ENCODE data around the gene CREB3L2.
"Not testable (repeated sequence)": the region's sequence is repeated elsewhere in the genome, so short reads cannot be mapped to it uniquely, and the experiment has no call there.

Gene CREB3L2

GRCh38 chr7:138024765-138025164 is 22.9 kb upstream of the CREB3L2 start:
- peaks cover 5% of the 10 kb centered on the region for H3K4me1 Mint-ChIP-seq (ENCODE audit: low read depth)
- DNase-seq, result no peak
- no peaks in the 10 kb centered on the region for H3K36me3 Mint-ChIP-seq (ENCODE audit: low read depth)
- H3K4me3 Mint-ChIP-seq, result no peak overlapping the region
- peaks cover 8% of the 10 kb centered on the region for H3K27me3 Mint-ChIP-seq
- peaks cover 5% of the 10 kb centered on the region for H3K9me3 Mint-ChIP-seq
- no peak overlapping the region for H3K27ac Mint-ChIP-seq

DNA sequence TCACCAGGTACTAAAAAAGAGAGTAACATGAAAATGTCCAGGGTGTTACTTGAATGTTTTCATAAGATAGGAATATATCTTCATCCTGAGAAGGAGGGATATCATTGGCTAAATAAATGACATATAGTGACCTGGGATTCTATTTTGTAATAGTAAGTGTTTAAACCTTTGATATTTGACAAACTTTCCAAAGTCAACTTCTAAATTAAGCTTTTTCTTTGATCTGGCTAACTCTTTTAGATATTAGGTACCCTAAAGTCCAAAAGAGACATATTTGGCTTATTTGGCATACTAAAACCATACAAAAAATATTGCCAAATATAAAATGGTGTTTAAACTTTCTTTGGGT is 22.4 kb upstream of the CREB3L2 start:
- Mint-ChIP-seq H3K27ac (no peak overlapping the region), H3K27me3 (peaks cover 8% of the 10 kb centered on the region), H3K9me3 (peaks cover 5% of the 10 kb centered on the region), H3K4me1 (ENCODE audit: low read depth) (peaks cover 5% of the 10 kb centered on the region), H3K4me3 (no peak overlapping the region), H3K36me3 (ENCODE audit: low read depth) (no peaks in the 10 kb centered on the region)
- DNase-seq, result no peak

DNA sequence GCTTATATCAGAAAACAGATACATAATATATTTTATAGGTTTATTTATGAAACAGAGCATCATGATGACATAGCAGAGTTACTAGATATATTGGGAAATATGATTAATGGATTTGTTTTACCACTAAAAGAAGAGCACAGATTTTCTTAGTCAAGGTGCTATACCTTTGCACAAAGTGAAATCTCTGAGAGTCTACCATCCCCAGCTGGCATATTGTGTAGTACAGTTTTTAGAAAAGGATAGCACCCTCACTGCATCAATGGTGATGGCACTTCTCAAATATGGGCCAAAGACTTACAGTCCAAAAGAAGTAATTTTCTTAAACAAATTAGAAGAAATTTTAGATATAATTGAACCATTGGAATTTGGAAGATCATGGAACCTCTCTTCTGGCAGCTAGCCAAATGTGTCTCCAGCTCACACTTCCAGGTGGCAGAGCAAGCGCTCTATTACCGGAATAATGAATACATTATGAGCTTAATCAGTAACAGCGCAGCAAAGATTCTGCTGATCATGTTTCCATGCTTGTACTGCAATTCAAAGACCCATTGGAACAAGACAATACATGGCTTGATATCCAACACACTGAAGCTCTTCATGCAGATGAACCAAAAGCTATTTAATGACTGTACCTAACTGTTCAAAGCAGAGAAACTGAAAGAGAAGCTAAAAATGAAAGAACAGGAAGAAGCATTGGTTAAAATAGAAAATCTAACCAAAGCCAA is 21.9 kb upstream of the CREB3L2 start:
- H3K4me3 Mint-ChIP-seq, result no peak overlapping the region
- DNase-seq, result no peak
- no peaks in the 10 kb centered on the region for H3K36me3 Mint-ChIP-seq (ENCODE audit: low read depth)
- no peak overlapping the region for H3K27ac Mint-ChIP-seq
- peaks cover 5% of the 10 kb centered on the region for H3K4me1 Mint-ChIP-seq (ENCODE audit: low read depth)
- peaks cover 7% of the 10 kb centered on the region for H3K27me3 Mint-ChIP-seq
- H3K9me3 Mint-ChIP-seq, result peaks cover 5% of the 10 kb centered on the region

- Mint-ChIP-seq H3K36me3 (ENCODE audit: low read depth) (no peaks in the 10 kb centered on the region), H3K9me3 (peaks cover 5% of the 10 kb centered on the region), H3K27me3 (peaks cover 2% of the 10 kb centered on the region), H3K4me3 (no peak overlapping the region), H3K27ac (no peak overlapping the region), H3K4me1 (ENCODE audit: low read depth) (peaks cover 5% of the 10 kb centered on the region)
- DNase-seq, result no peak
Measured at GRCh38 chr7:138021889-138022288, 20.0 kb upstream of the CREB3L2 start.

- Mint-ChIP-seq H3K27me3 (peaks cover 2% of the 10 kb centered on the region), H3K36me3 (ENCODE audit: low read depth) (no peaks in the 10 kb centered on the region), H3K27ac (no peak overlapping the region), H3K9me3 (no peaks in the 10 kb centered on the region), H3K4me3 (no peak overlapping the region), H3K4me1 (ENCODE audit: low read depth) (no peaks in the 10 kb centered on the region)
- no peak for DNase-seq
Measured at GRCh38 chr7:138017992-138018391, 16.1 kb upstream of the CREB3L2 start.

DNA sequence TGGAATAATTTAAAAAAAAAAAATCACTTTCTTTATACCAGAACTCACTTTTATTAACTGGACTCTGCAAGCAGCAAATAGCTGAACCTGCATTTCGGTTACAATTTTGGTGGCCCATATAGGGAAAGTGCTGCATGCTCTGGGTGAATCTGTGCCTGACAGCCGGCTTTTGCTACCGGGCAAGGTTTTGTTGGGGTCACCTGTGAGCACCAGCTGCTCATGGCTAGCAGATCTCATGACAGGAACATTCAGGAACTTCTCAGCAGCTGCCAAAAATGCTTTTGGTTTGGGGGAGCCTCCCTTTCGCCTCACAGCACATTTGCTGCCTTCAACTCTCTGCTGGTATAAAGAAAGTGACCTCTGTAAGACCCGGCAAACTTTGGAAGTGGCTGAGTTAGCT is 13.2 kb upstream of the CREB3L2 start:
- H3K4me3 Mint-ChIP-seq, result no peak overlapping the region
- H3K9me3 Mint-ChIP-seq, result no peaks in the 10 kb centered on the region
- H3K4me1 Mint-ChIP-seq (ENCODE audit: low read depth), result no peaks in the 10 kb centered on the region
- DNase-seq, result no peak
- no peak overlapping the region for H3K27ac Mint-ChIP-seq
- peaks cover 1% of the 10 kb centered on the region for H3K27me3 Mint-ChIP-seq
- no peaks in the 10 kb centered on the region for H3K36me3 Mint-ChIP-seq (ENCODE audit: low read depth)

GRCh38 chr7:138014686-138015085 is 12.8 kb upstream of the CREB3L2 start:
- Mint-ChIP-seq H3K4me3 (no peak overlapping the region), H3K27ac (no peak overlapping the region), H3K9me3 (no peaks in the 10 kb centered on the region), H3K4me1 (ENCODE audit: low read depth) (no peaks in the 10 kb centered on the region), H3K27me3 (peaks cover under 1% of the 10 kb centered on the region), H3K36me3 (ENCODE audit: low read depth) (no peaks in the 10 kb centered on the region)
- no peak for DNase-seq

- H3K4me3 Mint-ChIP-seq; DNase-seq; H3K4me1 Mint-ChIP-seq (ENCODE audit: low read depth); H3K9me3 Mint-ChIP-seq; H3K27me3 Mint-ChIP-seq; H3K27ac Mint-ChIP-seq; H3K36me3 Mint-ChIP-seq (ENCODE audit: low read depth): not testable (repeated sequence)
Measured at GRCh38 chr7:138014201-138014600, 12.3 kb upstream of the CREB3L2 start.

- no peak for DNase-seq
- Mint-ChIP-seq H3K4me3 (no peak overlapping the region), H3K27ac (no peak overlapping the region), H3K36me3 (ENCODE audit: low read depth) (no peaks in the 10 kb centered on the region), H3K4me1 (ENCODE audit: low read depth) (peaks cover 6% of the 10 kb centered on the region), H3K27me3 (peaks cover 6% of the 10 kb centered on the region), H3K9me3 (no peaks in the 10 kb centered on the region)
Measured at GRCh38 chr7:138009350-138009653, 7.4 kb upstream of the CREB3L2 start.

GRCh38 chr7:138008588-138009349 is 6.9 kb upstream of the CREB3L2 start:
- Mint-ChIP-seq H3K27me3 (peaks cover 6% of the 10 kb centered on the region), H3K27ac (no peak overlapping the region), H3K4me3 (no peak overlapping the region), H3K4me1 (ENCODE audit: low read depth) (peaks cover 6% of the 10 kb centered on the region), H3K36me3 (ENCODE audit: low read depth) (no peaks in the 10 kb centered on the region), H3K9me3 (no peaks in the 10 kb centered on the region)
- peak; percentile 43 for DNase-seq

DNA sequence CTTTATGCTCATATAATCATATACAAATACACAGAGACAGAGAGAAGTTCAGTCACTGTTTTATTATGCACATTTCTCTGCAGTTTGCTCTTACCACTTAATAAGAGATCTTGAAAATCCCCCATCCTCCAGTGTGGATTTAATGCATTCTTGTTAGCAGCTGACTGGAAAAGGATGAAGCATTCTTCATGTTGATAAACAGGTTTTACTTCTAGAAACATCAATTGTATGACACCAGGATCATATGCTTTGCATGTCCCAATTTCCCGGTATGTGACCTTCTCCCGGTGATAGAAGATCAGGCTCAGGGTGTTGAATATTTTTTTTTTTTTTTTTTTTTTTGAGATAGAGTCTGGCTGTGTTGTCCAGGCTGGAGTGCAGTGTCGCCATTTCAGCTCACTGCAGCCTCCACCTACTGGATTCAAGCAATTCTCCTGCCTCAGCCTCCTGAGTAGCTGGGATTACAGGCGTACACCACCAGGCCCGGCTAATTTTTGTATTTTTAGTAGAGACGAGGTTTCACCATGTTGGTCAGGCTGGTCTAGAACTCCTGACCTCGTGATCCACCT is 6.2 kb upstream of the CREB3L2 start:
- Mint-ChIP-seq H3K36me3 (ENCODE audit: low read depth) (no peaks in the 10 kb centered on the region), H3K4me3 (no peak overlapping the region), H3K4me1 (ENCODE audit: low read depth) (peaks cover 6% of the 10 kb centered on the region), H3K27ac (no peak overlapping the region), H3K9me3 (no peaks in the 10 kb centered on the region), H3K27me3 (peaks cover 6% of the 10 kb centered on the region)
- DNase-seq, result no peak

GRCh38 chr7:138006106-138006505 is 4.2 kb upstream of the CREB3L2 start:
- DNase-seq, result no peak
- Mint-ChIP-seq H3K36me3 (ENCODE audit: low read depth) (peaks cover 8% of the 10 kb centered on the region), H3K4me1 (ENCODE audit: low read depth) (peaks cover 13% of the 10 kb centered on the region), H3K27ac (no peak overlapping the region), H3K4me3 (no peak overlapping the region), H3K27me3 (peaks cover 6% of the 10 kb centered on the region), H3K9me3 (no peaks in the 10 kb centered on the region)

GRCh38 chr7:138004936-138005335 is 3.0 kb upstream of the CREB3L2 start:
- Mint-ChIP-seq H3K27me3 (peaks cover 6% of the 10 kb centered on the region), H3K9me3 (no peaks in the 10 kb centered on the region), H3K36me3 (ENCODE audit: low read depth) (peaks cover 9% of the 10 kb centered on the region), H3K27ac (no peak overlapping the region), H3K4me3 (no peak overlapping the region), H3K4me1 (ENCODE audit: low read depth) (peaks cover 22% of the 10 kb centered on the region)
- DNase-seq, result no peak

GRCh38 chr7:138004046-138004445 is 2.2 kb upstream of the CREB3L2 start:
- Mint-ChIP-seq H3K36me3 (ENCODE audit: low read depth) (peaks cover 10% of the 10 kb centered on the region), H3K27ac (no peak overlapping the region), H3K4me3 (no peak overlapping the region)

DNA sequence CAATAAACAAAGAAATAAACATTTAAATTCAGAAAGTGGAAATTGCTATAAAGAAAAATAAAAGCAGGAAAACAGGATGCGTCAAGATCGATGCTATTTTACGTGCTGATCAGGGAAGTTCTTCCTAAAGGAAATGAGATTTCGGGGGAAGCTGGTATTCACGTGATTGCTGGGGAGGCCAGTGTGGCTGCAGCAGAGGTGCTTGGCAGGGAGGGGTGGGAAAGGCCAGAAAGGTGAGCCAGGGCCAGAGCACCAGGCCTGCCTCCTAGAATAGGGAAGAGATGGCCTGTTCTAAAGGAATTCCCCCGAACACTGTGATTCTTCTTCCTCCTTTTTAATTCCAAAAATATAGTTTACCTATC is 923 bp upstream of the CREB3L2 start:
- H3K27me3 Mint-ChIP-seq, result no peaks in the 10 kb centered on the region

More at GRCh38 chr7:138004046-138004445, 2.2 kb upstream of the CREB3L2 start:
- no peak for DNase-seq
- Mint-ChIP-seq H3K4me1 (ENCODE audit: low read depth) (peaks cover 30% of the 10 kb centered on the region), H3K9me3 (no peaks in the 10 kb centered on the region), H3K27me3 (no peaks in the 10 kb centered on the region)

More for the DNA sequence above, 923 bp upstream of the CREB3L2 start:
- peak overlapping the region; percentile 96 for H3K4me3 Mint-ChIP-seq
- H3K9me3 Mint-ChIP-seq, result no peaks in the 10 kb centered on the region
- DNase-seq, result no peak
- peak overlapping the region; percentile 96 for H3K27ac Mint-ChIP-seq
- peaks cover 36% of the 10 kb centered on the region for H3K4me1 Mint-ChIP-seq (ENCODE audit: low read depth)
- peaks cover 15% of the 10 kb centered on the region for H3K36me3 Mint-ChIP-seq (ENCODE audit: low read depth)

All from activated T-cell treated with anti-CD3 and anti-CD28 coated beads, Interleukin-2, amount 50 U/mL, for 24 hours (primary cell).